NB4 (cell line): ENCODE measurements around the gene MADD.

ENCODE experiments used
- CTCF ChIP-seq: IDR thresholded peaks from one replicate; pipeline ENCODE4 v1.5.1; 2012; ENCODE audit warnings: low read depth, low read length
- MAX ChIP-seq: IDR thresholded peaks from 2 replicates; pipeline ENCODE4 v1.6.1; 2011; ENCODE audit warnings: low read depth, low read length
- POLR2A ChIP-seq: IDR thresholded peaks from 2 replicates; pipeline ENCODE4 v1.6.1; 2011; ENCODE audit warnings: mild to moderate bottlenecking; ENCODE audit not compliant: insufficient read length; ENCODE audit errors: extremely low read depth

GRCh38 chr11:47336595-47336994 lies 66.7 kb downstream of the MADD start:
- TF ChIP-seq MAX, result no peak
- TF ChIP-seq CTCF, result no peak
- no peak for TF ChIP-seq POLR2A
